Bronchial epithelial cell (primary cell): ENCODE results near the gene ARGLU1. TPM values are rescaled to one million over a fixed set of nuclear protein-coding genes. Genes with fewer than 3 reads are reported as not detected.

ENCODE experiments used
- DNase-seq: peaks from one replicate; pipeline ENCODE4 v3.0.0-alpha.2; 2010; ENCODE audit warnings: low read depth
- FAIRE-seq: peaks from 2 replicates; lab custom pipeline; 2011; peaks lifted over from hg19 to GRCh38; lab: Jason Lieb, UNC
- H3K27me3 ChIP-seq: 2 replicates; pipeline ENCODE4 v1.5.1; 2011; ENCODE audit warnings: low read length; ENCODE audit not compliant: control insufficient read depth, insufficient read depth
- H3K36me3 ChIP-seq: 2 replicates; pipeline ENCODE4 v1.5.1; 2011; ENCODE audit warnings: low read length; ENCODE audit not compliant: control insufficient read depth, insufficient read depth
- H3K4me3 ChIP-seq: 2 replicates; pipeline ENCODE4 v1.5.1; 2011; ENCODE audit warnings: mild to moderate bottlenecking, low read depth, low read length, control low read depth
- CTCF ChIP-seq: IDR thresholded peaks from 2 replicates; pipeline ENCODE4 v1.5.1; 2011; ENCODE audit warnings: mild to moderate bottlenecking, moderate library complexity, low read length, control low read depth, inconsistent platforms; ENCODE audit not compliant: insufficient read depth, severe bottlenecking
- total RNA-seq: library from RNA; depleted of rRNA; stranded (reverse); fragments of >200 nt; gene quantifications from 2 replicates; pipeline ENCODE4 v1.2.1, GENCODE V29; 2014

The ARGLU1 gene
- total RNA-seq, 1 donor from 2014 or later = 31.9 TPM

GRCh38 chr13:106520251-106521054 is 47.5 kb downstream of the ARGLU1 start:
- TF ChIP-seq CTCF = peak; percentile 21
- FAIRE-seq (no peak), DNase-seq (no peak)
- Histone ChIP-seq H3K27me3 (no peaks in the 10 kb centered on the region), H3K4me3 (no peak overlapping the region), H3K36me3 (peaks cover 4% of the 10 kb centered on the region)

DNA sequence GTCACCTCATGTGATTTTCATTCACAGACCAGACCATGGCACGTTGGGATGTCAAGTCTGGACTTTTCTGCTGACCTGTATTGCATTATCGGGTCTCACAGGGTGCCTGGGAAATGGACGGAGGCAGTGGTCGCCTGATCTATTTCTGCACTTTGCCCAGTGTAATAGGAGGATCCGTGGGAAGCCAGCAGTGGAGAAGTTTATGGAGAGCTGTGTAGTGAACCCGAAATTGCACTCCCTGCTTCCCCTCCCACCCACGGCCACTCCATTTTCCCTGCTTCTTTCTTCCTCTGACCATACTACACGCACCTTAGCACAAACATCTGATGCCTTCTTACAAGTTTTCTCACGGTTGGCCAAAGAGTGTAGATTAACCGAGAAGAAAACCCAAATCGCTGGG is 49.4 kb downstream of the ARGLU1 start:
- H3K36me3 ChIP-seq = peaks cover 4% of the 10 kb centered on the region
- DNase-seq (no peak), FAIRE-seq (no peak)
- no peak overlapping the region for H3K4me3 ChIP-seq
- no peaks in the 10 kb centered on the region for H3K27me3 ChIP-seq
- no peak for TF ChIP-seq CTCF

DNA sequence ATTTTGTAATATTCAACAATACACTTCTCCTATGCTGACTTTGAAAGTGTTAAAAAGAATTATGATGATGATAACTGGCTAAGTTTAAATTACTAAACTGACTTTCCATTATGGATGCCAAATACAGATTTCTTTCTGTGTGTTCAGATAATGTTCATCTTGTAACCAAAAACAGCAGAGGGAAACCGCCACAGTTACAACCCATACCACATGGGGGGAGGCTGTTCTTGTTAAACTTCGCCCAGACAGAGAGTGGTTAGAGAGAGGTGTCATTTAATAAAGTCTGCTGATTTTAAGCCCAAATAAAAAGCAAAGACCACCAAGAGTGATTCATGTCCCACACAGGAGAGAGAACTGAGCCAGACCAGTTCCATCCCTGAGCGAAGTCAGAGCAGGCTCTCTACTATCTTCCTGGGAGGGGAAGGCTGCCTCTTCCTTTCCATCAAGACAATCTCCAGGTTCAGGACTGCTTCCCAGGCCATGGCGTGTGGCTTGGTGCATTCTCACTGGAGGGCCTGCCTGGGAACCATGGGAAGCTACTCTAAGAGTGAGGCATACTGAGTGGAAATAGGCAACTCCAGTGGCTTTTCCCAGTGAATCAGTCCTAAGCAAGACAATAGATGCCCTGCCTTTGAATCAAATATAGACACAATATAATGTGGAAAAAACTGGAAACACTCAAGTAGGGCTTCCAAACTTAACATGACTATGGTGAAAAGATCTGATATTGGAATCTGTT is 50.7 kb downstream of the ARGLU1 start:
- peak; percentile 73 for FAIRE-seq
- TF ChIP-seq CTCF = no peak

GRCh38 chr13:106515635-106516254 is 52.2 kb downstream of the ARGLU1 start:
- no peak overlapping the region for H3K4me3 ChIP-seq
- TF ChIP-seq CTCF = no peak
- DNase-seq (no peak), FAIRE-seq (no peak)
- no peaks in the 10 kb centered on the region for H3K27me3 ChIP-seq
- peaks cover 7% of the 10 kb centered on the region for H3K36me3 ChIP-seq

More for the DNA sequence above, 50.7 kb downstream of the ARGLU1 start:
- DNase-seq = no peak
- H3K27me3 ChIP-seq = no peaks in the 10 kb centered on the region
- peaks cover 4% of the 10 kb centered on the region for H3K36me3 ChIP-seq
- no peak overlapping the region for H3K4me3 ChIP-seq

GRCh38 chr13:106514928-106515634 is 52.9 kb downstream of the ARGLU1 start:
- Histone ChIP-seq H3K27me3 (no peaks in the 10 kb centered on the region), H3K36me3 (peaks cover 8% of the 10 kb centered on the region), H3K4me3 (no peak overlapping the region)
- FAIRE-seq (no peak), DNase-seq (no peak)
- no peak for TF ChIP-seq CTCF
